Stomach (tissue), 9 donors: ENCODE data around the gene SCG5. TPM values are rescaled to one million over a fixed set of nuclear protein-coding genes. Genes with fewer than 3 reads are reported as not detected.

Experiments used
- DNase-seq, 2 donors: peaks; one replicate each; pipeline versions ENCODE4 v3.0.0 to v3.0.0-alpha.2; 2013 to 2019
- H3K27ac ChIP-seq, 5 donors: fragments of 200-600 bp in 4 of 5; sonication (generic) in 4 of 5; one replicate each; pipeline ENCODE4 v1.5.1; 2013 to 2019; ENCODE audit warnings: mild to moderate bottlenecking in 1 of 5, moderate library complexity in 1 of 5
- H3K27me3 ChIP-seq, 3 donors: fragments of 200-600 bp; sonication (generic); one replicate each; pipeline ENCODE4 v1.5.1; 2017 to 2019; ENCODE audit warnings: mixed run types in 1 of 3
- H3K36me3 ChIP-seq, 4 donors: fragments of 200-600 bp; sonication (generic); 1 replicate in 3 of 4; 2 replicates in 1 of 4; pipeline ENCODE4 v1.5.1; 2016 to 2019
- H3K4me1 ChIP-seq, 4 donors: fragments of 200-600 bp; sonication (generic); one replicate each; pipeline ENCODE4 v1.5.1; 2016 to 2019
- H3K4me3 ChIP-seq, 4 donors: fragments of 200-600 bp; sonication (generic) in 3 of 4; one replicate each; pipeline ENCODE4 v1.5.1; 2016 to 2019; ENCODE audit warnings: mild to moderate bottlenecking in 1 of 4
- H3K9me3 ChIP-seq, 4 donors: fragments of 200-600 bp; sonication (generic); one replicate each; pipeline ENCODE4 v1.5.1; 2016 to 2019
- EP300 ChIP-seq: sonication (generic); formaldehyde crosslinking; IDR thresholded peaks from one replicate; pipeline ENCODE4 v1.6.1; 2017; ENCODE audit warnings: antibody characterized with exemption
- POLR2A ChIP-seq, 4 donors: fragments of 450-650 bp; IDR thresholded peaks; one replicate each; pipeline ENCODE4 v1.6.1; 2016; ENCODE audit warnings: antibody characterized with exemption in 4 of 4, control low read depth in 2 of 4, mild to moderate bottlenecking in 1 of 4, moderate library complexity in 1 of 4
- POLR2AphosphoS5 ChIP-seq, 3 donors: sonication (generic); formaldehyde crosslinking; IDR thresholded peaks; one replicate each; pipeline ENCODE4 v1.6.1; 2016; ENCODE audit warnings: antibody characterized with exemption in 3 of 3
- WGBS, 5 donors: extraction: QIAGEN DNeasy Blood & Tissue Kit in 3 of 5; methylation state at CpG; one replicate each; pipeline versions ENCODE4 v1.1.5 to v1.1.7; 2013 to 2018; 5-methylcytosine and 5-hydroxymethylcytosine counted together
- intact Hi-C: fragments of 100-400 bp; cut with DNase I; formaldehyde crosslinking; loops from one replicate; pipeline ENCODE4 v1.15.1; 2023; ENCODE audit warnings: low total_unique reads
- polyA plus RNA-seq, 3 donors: library from polyadenylated mRNA; stranded (reverse); fragments of 200-250 nt; gene quantifications; one replicate each; pipeline ENCODE4 v1.2.3, GENCODE V29; 2013
- total RNA-seq, 5 donors: library from RNA; depleted of rRNA; stranded (reverse); fragments of >200 nt; gene quantifications; one replicate each; pipeline versions ENCODE4 v1.1.0 to v1.2.3, GENCODE V29; 2014 to 2016
- TF ChIP-seq, protein P1 (sequence below), 7 experiments: fragments of 450-650 bp in 4 of 7; fragments of 200-600 bp in 3 of 7; sonication (generic) in 3 of 7; IDR thresholded peaks; one replicate each; pipeline ENCODE4 v1.5.1; 2016 to 2019; ENCODE audit warnings: antibody characterized with exemption in 7 of 7, control low read depth in 2 of 7, mild to moderate bottlenecking in 1 of 7
- donor health status: healthy with polysubstance abuse.
- donor health status: Bipolar disorder and iron deficiency.
- donor health status: healthy.

The SCG5 gene
- total and polyA plus RNA-seq, 8 donors, result 1.4 to 16.5 (median 3.9) TPM; not detected in 3

DNA sequence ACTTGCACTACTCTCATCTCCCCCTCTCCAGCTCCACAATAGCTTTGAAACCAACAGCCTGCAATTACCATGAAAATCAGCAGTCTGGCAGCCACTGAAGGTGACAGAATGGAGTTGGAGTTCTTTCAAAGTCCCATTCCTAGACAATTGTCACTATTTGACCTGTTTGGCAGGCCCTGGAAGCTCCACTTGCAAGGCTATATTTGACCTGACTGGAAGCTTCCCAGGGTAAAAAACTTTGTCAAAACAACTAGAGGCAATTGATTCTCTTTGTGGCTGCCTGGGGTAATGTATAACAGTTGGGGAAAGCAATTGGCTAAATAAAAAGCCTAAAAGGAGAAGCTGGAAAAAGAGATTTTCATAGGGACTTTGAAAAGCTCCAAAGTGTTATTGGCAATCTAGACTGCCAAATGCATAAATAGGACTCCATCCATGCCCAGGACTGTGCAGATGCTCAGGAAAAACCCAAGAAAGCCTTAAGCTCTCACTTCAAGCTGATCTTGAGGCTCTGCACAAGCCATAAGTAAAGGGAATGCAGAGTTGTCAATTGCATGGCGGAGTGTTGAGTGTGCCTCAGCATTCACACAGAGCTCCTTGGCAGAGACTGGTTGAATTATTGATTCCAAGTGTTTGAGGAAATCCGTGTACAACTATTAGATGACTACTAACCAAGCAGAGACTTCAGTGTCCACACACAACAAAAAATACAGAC lies 94.6 kb downstream of the SCG5 start:
- Histone ChIP-seq H3K27ac (no peak overlapping the region), H3K27me3 (no peaks in the 10 kb centered on the region), H3K4me1 (peaks cover 0 to 5% (median 0%) of the 10 kb centered on the region in 4 donors), H3K4me3 (no peak overlapping the region), H3K9me3 (peaks cover 0 to 15% (median 5%) of the 10 kb centered on the region in 4 donors), H3K36me3 (no peaks in the 10 kb centered on the region)
- intact Hi-C loops, result no loop called here
- TF ChIP-seq POLR2A (IDR thresholded peaks at IDR 0.05) (no peak), POLR2AphosphoS5 (IDR thresholded peaks at IDR 0.05) (no peak), EP300 (no peak)
- TF ChIP-seq, protein P1, sequence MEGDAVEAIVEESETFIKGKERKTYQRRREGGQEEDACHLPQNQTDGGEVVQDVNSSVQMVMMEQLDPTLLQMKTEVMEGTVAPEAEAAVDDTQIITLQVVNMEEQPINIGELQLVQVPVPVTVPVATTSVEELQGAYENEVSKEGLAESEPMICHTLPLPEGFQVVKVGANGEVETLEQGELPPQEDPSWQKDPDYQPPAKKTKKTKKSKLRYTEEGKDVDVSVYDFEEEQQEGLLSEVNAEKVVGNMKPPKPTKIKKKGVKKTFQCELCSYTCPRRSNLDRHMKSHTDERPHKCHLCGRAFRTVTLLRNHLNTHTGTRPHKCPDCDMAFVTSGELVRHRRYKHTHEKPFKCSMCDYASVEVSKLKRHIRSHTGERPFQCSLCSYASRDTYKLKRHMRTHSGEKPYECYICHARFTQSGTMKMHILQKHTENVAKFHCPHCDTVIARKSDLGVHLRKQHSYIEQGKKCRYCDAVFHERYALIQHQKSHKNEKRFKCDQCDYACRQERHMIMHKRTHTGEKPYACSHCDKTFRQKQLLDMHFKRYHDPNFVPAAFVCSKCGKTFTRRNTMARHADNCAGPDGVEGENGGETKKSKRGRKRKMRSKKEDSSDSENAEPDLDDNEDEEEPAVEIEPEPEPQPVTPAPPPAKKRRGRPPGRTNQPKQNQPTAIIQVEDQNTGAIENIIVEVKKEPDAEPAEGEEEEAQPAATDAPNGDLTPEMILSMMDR (IDR thresholded peaks at IDR 0.05), result no peak
- no peak for DNase-seq
- 79 to 94% (median 85%) methylated on average over 2 of the region's 2 CpGs for WGBS, 5 donors

DNA sequence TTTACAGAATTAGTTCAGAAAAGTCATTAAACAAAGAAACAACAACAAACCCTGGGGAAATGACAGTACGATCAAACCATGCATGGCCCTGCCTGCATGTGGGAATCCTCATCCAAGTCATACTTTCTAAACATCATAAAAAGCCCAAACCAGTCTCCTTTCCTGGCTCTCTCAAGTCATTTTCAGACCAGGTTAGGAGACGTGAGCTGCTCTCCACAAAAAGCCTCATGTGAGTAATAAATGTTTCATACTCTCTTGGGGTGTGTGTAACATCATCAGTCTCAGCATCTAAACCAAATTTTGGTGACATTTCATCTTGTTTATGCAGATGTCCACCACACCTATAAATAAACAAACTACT lies 95.2 kb downstream of the SCG5 start:
- intact Hi-C loops, result no loop called here
- H3K27me3 ChIP-seq, result no peaks in the 10 kb centered on the region
- no peak for DNase-seq
- H3K9me3 ChIP-seq, result peaks cover 0 to 19% (median 5%) of the 10 kb centered on the region in 4 donors
- no peaks in the 10 kb centered on the region for H3K36me3 ChIP-seq
- no peak overlapping the region for H3K27ac ChIP-seq
- H3K4me3 ChIP-seq, result no peak overlapping the region
- H3K4me1 ChIP-seq, result no peaks in the 10 kb centered on the region
- TF ChIP-seq EP300, result no peak
- TF ChIP-seq, protein P1 (IDR thresholded peaks at IDR 0.05), result no peak
- TF ChIP-seq POLR2A (IDR thresholded peaks at IDR 0.05), result no peak
- no peak for TF ChIP-seq POLR2AphosphoS5 (IDR thresholded peaks at IDR 0.05)
- WGBS, 5 donors, result 81 to 94% (median 88%) methylated on average over 2 of the region's 2 CpGs

DNA sequence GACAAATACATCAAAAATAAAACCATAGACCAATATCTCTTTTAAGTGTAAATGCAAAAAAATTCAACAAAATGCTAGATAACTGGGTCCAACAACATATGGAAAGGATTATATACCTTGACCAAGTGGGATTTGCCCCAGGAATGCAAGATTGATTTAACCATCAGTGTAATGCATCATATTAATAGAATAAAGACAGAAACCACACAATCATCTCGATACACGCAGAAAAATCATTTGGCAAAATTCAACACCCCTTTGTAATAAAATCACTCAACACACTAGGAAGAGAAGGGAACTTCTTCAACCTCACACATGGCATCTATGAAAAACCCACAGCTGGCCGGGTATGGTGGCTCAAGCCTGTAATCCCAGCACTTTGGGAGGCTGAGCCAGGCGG lies 95.8 kb downstream of the SCG5 start:
- H3K9me3 ChIP-seq, result peaks cover 0 to 19% (median 5%) of the 10 kb centered on the region in 4 donors
- H3K27ac ChIP-seq, result no peak overlapping the region
- 85 to 93% (median 90%) methylated on average over 4 of the region's 4 CpGs for WGBS, 5 donors
- H3K4me3 ChIP-seq, result no peak overlapping the region
- H3K27me3 ChIP-seq, result no peaks in the 10 kb centered on the region
- no peaks in the 10 kb centered on the region for H3K4me1 ChIP-seq
- DNase-seq, result no peak
- intact Hi-C loops, result no loop called here
- H3K36me3 ChIP-seq, result no peaks in the 10 kb centered on the region
- TF ChIP-seq POLR2A (IDR thresholded peaks at IDR 0.05) (no peak), EP300 (no peak), POLR2AphosphoS5 (IDR thresholded peaks at IDR 0.05) (no peak)
- TF ChIP-seq, protein P1 (IDR thresholded peaks at IDR 0.05), result no peak

DNA sequence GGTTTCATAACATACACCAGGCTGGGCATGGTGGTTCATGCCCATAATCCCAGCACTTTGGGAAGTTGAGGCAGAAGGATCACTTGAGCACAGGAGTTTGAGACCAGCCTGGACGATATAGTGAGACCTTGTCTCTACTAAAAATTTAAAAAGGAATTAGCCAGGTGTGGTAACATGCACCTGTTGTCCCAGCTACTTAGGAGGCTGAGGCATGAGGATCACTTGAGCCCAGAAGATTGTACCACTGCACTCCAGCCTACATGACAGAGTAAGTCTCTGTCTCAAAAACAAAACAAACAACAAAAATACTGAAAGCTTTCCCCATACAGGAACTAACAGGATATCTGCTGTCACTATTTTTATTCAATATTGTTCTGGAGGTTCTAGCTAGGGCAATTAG lies 97.2 kb downstream of the SCG5 start:
- TF ChIP-seq EP300 (no peak), POLR2AphosphoS5 (IDR thresholded peaks at IDR 0.05) (no peak), POLR2A (IDR thresholded peaks at IDR 0.05) (no peak)
- TF ChIP-seq, protein P1 (IDR thresholded peaks at IDR 0.05), result no peak
- intact Hi-C loops, result no loop called here
- H3K4me1 ChIP-seq, result no peaks in the 10 kb centered on the region
- no peak overlapping the region for H3K4me3 ChIP-seq
- DNase-seq, result no peak
- no peak overlapping the region for H3K27ac ChIP-seq
- no peaks in the 10 kb centered on the region for H3K27me3 ChIP-seq
- peaks cover 0 to 19% (median 5%) of the 10 kb centered on the region in 4 donors for H3K9me3 ChIP-seq
- no peaks in the 10 kb centered on the region for H3K36me3 ChIP-seq
- WGBS, 5 donors, result 81 to 94% (median 91%) methylated on average over 1 of the region's 1 CpG
